ENCODE data around the gene ARL6.

The ARL6 gene

GRCh38 chr3:97838393-97838792 lies 73.8 kb downstream of the ARL6 start:
- no peak for TF ChIP-seq REST (IDR thresholded peaks at IDR 0.05; ENCODE audit: low read depth)
- no peak for TF ChIP-seq TCF12 (IDR thresholded peaks at IDR 0.05; ENCODE audit: low read depth)

- no peak for TF ChIP-seq MAX (IDR thresholded peaks at IDR 0.05)
- TF ChIP-seq REST (IDR thresholded peaks at IDR 0.05; ENCODE audit: low read depth), result no peak
- TF ChIP-seq RAD21 (IDR thresholded peaks at IDR 0.05; ENCODE audit: low read depth), result no peak
- no peak for TF ChIP-seq EP300 (IDR thresholded peaks at IDR 0.05; ENCODE audit: borderline replicate concordance)
- TF ChIP-seq USF1 (IDR thresholded peaks at IDR 0.05), result no peak
- TF ChIP-seq TAF1 (IDR thresholded peaks at IDR 0.05; ENCODE audit: low read depth), result no peak
- no peak for TF ChIP-seq ZBTB7A (IDR thresholded peaks at IDR 0.05; ENCODE audit: low read depth)
- TF ChIP-seq TCF12 (IDR thresholded peaks at IDR 0.05; ENCODE audit: low read depth), result no peak
- TF ChIP-seq EGR1 (IDR thresholded peaks at IDR 0.05), result no peak
- no peak for TF ChIP-seq NFIC (IDR thresholded peaks at IDR 0.05)
Observed at GRCh38 chr3:97839944-97840343, 75.4 kb downstream of the ARL6 start.

GRCh38 chr3:97841304-97841703 lies 76.7 kb downstream of the ARL6 start:
- no peak for TF ChIP-seq EGR1 (IDR thresholded peaks at IDR 0.05)
- TF ChIP-seq CEBPB (IDR thresholded peaks at IDR 0.05), result no peak
- no peak for TF ChIP-seq EP300 (IDR thresholded peaks at IDR 0.05; ENCODE audit: borderline replicate concordance)
- no peak for TF ChIP-seq TAF1 (IDR thresholded peaks at IDR 0.05; ENCODE audit: low read depth)
- no peak for TF ChIP-seq MAX (IDR thresholded peaks at IDR 0.05)
- TF ChIP-seq NFIC (IDR thresholded peaks at IDR 0.05), result no peak
- no peak for TF ChIP-seq CREB1 (IDR thresholded peaks at IDR 0.05; ENCODE audit: low read depth)
- no peak for TF ChIP-seq RAD21 (IDR thresholded peaks at IDR 0.05; ENCODE audit: low read depth)
- no peak for TF ChIP-seq ZBTB7A (IDR thresholded peaks at IDR 0.05; ENCODE audit: low read depth)

- no peak for TF ChIP-seq FOXM1 (IDR thresholded peaks at IDR 0.05; ENCODE audit: borderline replicate concordance, low read depth)
- TF ChIP-seq NFIC (IDR thresholded peaks at IDR 0.05), result no peak
- TF ChIP-seq CEBPB (IDR thresholded peaks at IDR 0.05), result no peak
- TF ChIP-seq CREB1 (IDR thresholded peaks at IDR 0.05; ENCODE audit: low read depth), result no peak
- TF ChIP-seq REST (IDR thresholded peaks at IDR 0.05; ENCODE audit: low read depth), result no peak
- no peak for TF ChIP-seq RAD21 (IDR thresholded peaks at IDR 0.05; ENCODE audit: low read depth)
- no peak for TF ChIP-seq TAF1 (IDR thresholded peaks at IDR 0.05; ENCODE audit: low read depth)
- TF ChIP-seq TCF12 (IDR thresholded peaks at IDR 0.05; ENCODE audit: low read depth), result no peak
- TF ChIP-seq USF1 (IDR thresholded peaks at IDR 0.05), result no peak
- TF ChIP-seq MAX (IDR thresholded peaks at IDR 0.05), result no peak
- no peak for TF ChIP-seq EP300 (IDR thresholded peaks at IDR 0.05; ENCODE audit: borderline replicate concordance)
- no peak for TF ChIP-seq EGR1 (IDR thresholded peaks at IDR 0.05)
- no peak for TF ChIP-seq YY1 (IDR thresholded peaks at IDR 0.05; ENCODE audit: low read depth)
- TF ChIP-seq TEAD4 (IDR thresholded peaks at IDR 0.05), result no peak
- no peak for TF ChIP-seq ZBTB7A (IDR thresholded peaks at IDR 0.05; ENCODE audit: low read depth)
Observed at GRCh38 chr3:97841956-97842355, 77.4 kb downstream of the ARL6 start.

GRCh38 chr3:97848779-97849178 lies 84.2 kb downstream of the ARL6 start:
- TF ChIP-seq TEAD4 (IDR thresholded peaks at IDR 0.05), result no peak
- no peak for TF ChIP-seq REST (IDR thresholded peaks at IDR 0.05; ENCODE audit: low read depth)
- TF ChIP-seq MAX (IDR thresholded peaks at IDR 0.05), result no peak
- no peak for TF ChIP-seq NFIC (IDR thresholded peaks at IDR 0.05)
- TF ChIP-seq TAF1 (IDR thresholded peaks at IDR 0.05; ENCODE audit: low read depth), result no peak
- TF ChIP-seq FOXM1 (IDR thresholded peaks at IDR 0.05; ENCODE audit: borderline replicate concordance, low read depth), result no peak
- no peak for TF ChIP-seq CREB1 (IDR thresholded peaks at IDR 0.05; ENCODE audit: low read depth)
- TF ChIP-seq ZBTB7A (IDR thresholded peaks at IDR 0.05; ENCODE audit: low read depth), result no peak
- no peak for TF ChIP-seq YY1 (IDR thresholded peaks at IDR 0.05; ENCODE audit: low read depth)
- TF ChIP-seq TCF12 (IDR thresholded peaks at IDR 0.05; ENCODE audit: low read depth), result no peak
- TF ChIP-seq CEBPB (IDR thresholded peaks at IDR 0.05), result no peak
- TF ChIP-seq RAD21 (IDR thresholded peaks at IDR 0.05; ENCODE audit: low read depth), result no peak
- TF ChIP-seq EP300 (IDR thresholded peaks at IDR 0.05; ENCODE audit: borderline replicate concordance), result no peak
- TF ChIP-seq USF1 (IDR thresholded peaks at IDR 0.05), result no peak
- TF ChIP-seq EGR1 (IDR thresholded peaks at IDR 0.05), result no peak

All from Ishikawa (cell line).